CD14-positive monocyte (primary cell): Measurements from ENCODE around the gene KLHL22. TPM values are rescaled to one million over a fixed set of nuclear protein-coding genes. Genes with fewer than 3 reads are reported as not detected.
A peak's percentile ranks its signal among the peaks of the same experiment; 100 is the strongest.

Experiments used
- DNase-seq, 3 donors: peaks; one replicate each; pipeline ENCODE4 v3.0.0-alpha.2; 2011 to 2022
- H2AFZ ChIP-seq: 2 replicates; pipeline ENCODE4 v1.6.0; 2012; ENCODE audit warnings: mild to moderate bottlenecking, low read depth, low read length, inconsistent platforms; ENCODE audit not compliant: insufficient read depth, poor library complexity, severe bottlenecking
- H3K27ac ChIP-seq, 2 donors: 1 replicate in 1 of 2; 2 replicates in 1 of 2; pipeline ENCODE4 v1.5.1; 2012 to 2013; ENCODE audit warnings: low read length in 2 of 2, control low read depth in 1 of 2, inconsistent platforms in 1 of 2, low read depth in 1 of 2, mild to moderate bottlenecking in 1 of 2
- H3K27me3 ChIP-seq, 2 donors: one replicate each; pipeline versions ENCODE4 v1.6.0 to v1.6.1; 2011 to 2013; ENCODE audit warnings: low read length in 2 of 2; ENCODE audit not compliant: control insufficient read depth in 2 of 2, insufficient read depth in 2 of 2
- H3K36me3 ChIP-seq, 2 donors: replicated peaks in 1 of 2; 1 replicate in 1 of 2; 2 replicates in 1 of 2; pipeline versions ENCODE4 v1.5.1 to v1.6.1; 2012 to 2013; ENCODE audit warnings: low read length in 2 of 2, control low read depth in 1 of 2, inconsistent platforms in 1 of 2, mild to moderate bottlenecking in 1 of 2; ENCODE audit not compliant: insufficient read depth in 2 of 2, control insufficient read depth in 1 of 2
- H3K4me1 ChIP-seq, 2 donors: 1 replicate in 1 of 2; 2 replicates in 1 of 2; pipeline versions ENCODE4 v1.5.1 to v1.6.1; 2012 to 2013; ENCODE audit warnings: low read length in 2 of 2, control low read depth in 1 of 2, inconsistent platforms in 1 of 2, mild to moderate bottlenecking in 1 of 2, moderate library complexity in 1 of 2; ENCODE audit not compliant: insufficient read depth in 2 of 2, control insufficient read depth in 1 of 2
- H3K4me2 ChIP-seq: replicated peaks from 2 replicates; pipeline ENCODE3; 2012; ENCODE audit warnings: low read length, moderate library complexity, mild to moderate bottlenecking; ENCODE audit not compliant: poor library complexity, severe bottlenecking; ENCODE audit errors: extremely low read depth
- H3K4me3 ChIP-seq, 3 experiments: fragments of 200-600 bp in 1 of 3; sonication (generic) in 1 of 3; replicated peaks in 1 of 3; 1 replicate in 2 of 3; 2 replicates in 1 of 3; pipeline ENCODE4 v1.5.1; 2011 to 2013; ENCODE audit warnings: low read length in 3 of 3, mild to moderate bottlenecking in 3 of 3, control low read depth in 2 of 3, low read depth in 2 of 3, inconsistent platforms in 1 of 3, moderate library complexity in 1 of 3
- H3K79me2 ChIP-seq: 2 replicates; pipeline ENCODE4 v1.6.0; 2012; ENCODE audit warnings: mild to moderate bottlenecking, control low read depth, inconsistent platforms, low read length, moderate library complexity; ENCODE audit not compliant: insufficient read depth
- H3K9ac ChIP-seq: 2 replicates; pipeline ENCODE4 v1.6.0; 2017; ENCODE audit warnings: low read length, mild to moderate bottlenecking; ENCODE audit not compliant: insufficient read depth, poor library complexity, severe bottlenecking
- H3K9me3 ChIP-seq, 2 donors: replicated peaks in 1 of 2; 1 replicate in 1 of 2; 2 replicates in 1 of 2; pipeline versions ENCODE4 v1.5.1 to v1.6.1; 2012 to 2013; ENCODE audit warnings: low read length in 2 of 2, control low read depth in 1 of 2; ENCODE audit not compliant: control insufficient read depth in 1 of 2, insufficient read depth in 1 of 2
- H4K20me1 ChIP-seq: 2 replicates; pipeline ENCODE4 v1.6.0; 2012; ENCODE audit warnings: mild to moderate bottlenecking, low read length, control low read depth, moderate library complexity; ENCODE audit not compliant: insufficient read depth
- H3K27ac Mint-ChIP-seq, 7 donors: one replicate each; pipeline ENCODE4 v1.8.0; 2020; ENCODE audit warnings: mild to moderate bottlenecking in 7 of 7, mixed read lengths in 7 of 7, moderate library complexity in 6 of 7, inconsistent platforms in 2 of 7
- H3K27me3 Mint-ChIP-seq, 3 donors: one replicate each; pipeline ENCODE4 v1.8.0; 2021 to 2022; ENCODE audit warnings: low read depth in 3 of 3, mild to moderate bottlenecking in 3 of 3, mixed read lengths in 3 of 3, moderate library complexity in 3 of 3, inconsistent platforms in 1 of 3
- H3K36me3 Mint-ChIP-seq, 2 donors: one replicate each; pipeline ENCODE4 v1.8.0; 2020; ENCODE audit warnings: mixed read lengths in 2 of 2, inconsistent platforms in 1 of 2, mild to moderate bottlenecking in 1 of 2
- H3K4me1 Mint-ChIP-seq: one replicate; pipeline ENCODE4 v1.8.0; 2020; ENCODE audit warnings: mild to moderate bottlenecking, mixed read lengths
- H3K4me3 Mint-ChIP-seq, 2 donors: one replicate each; pipeline ENCODE4 v1.8.0; 2020; ENCODE audit warnings: mild to moderate bottlenecking in 2 of 2, mixed read lengths in 2 of 2, moderate library complexity in 1 of 2
- H3K9me3 Mint-ChIP-seq, 7 donors: one replicate each; pipeline ENCODE4 v1.8.0; 2020 to 2022; ENCODE audit warnings: mixed read lengths in 7 of 7, mild to moderate bottlenecking in 6 of 7, moderate library complexity in 6 of 7, inconsistent platforms in 2 of 7
- CTCF ChIP-seq: fragments of 200-600 bp; IDR thresholded peaks from one replicate; pipeline ENCODE4 v1.8.0; 2022; ENCODE audit warnings: antibody characterized with exemption, mild to moderate bottlenecking
- WGBS: methylation state at CpG from one replicate; pipeline ENCODE4 v1.1.5; 2013; ENCODE audit warnings: missing lambda C conversion rate; ENCODE audit not compliant: insufficient coverage; 5-methylcytosine and 5-hydroxymethylcytosine counted together
- intact Hi-C, 2 donors: fragments of 100-400 bp; cut with micrococcal nuclease; formaldehyde crosslinking; loops; one replicate each; pipeline versions ENCODE4 v1.15.0 to v1.15.1; 2023
- polyA plus RNA-seq, 3 donors: library from polyadenylated mRNA; depleted of rRNA in 1 of 3; unstranded in 2 of 3; stranded (reverse) in 1 of 3; fragments of 300-500 nt in 2 of 3; fragments of >200 nt in 1 of 3; fragmentation: Illumina TruSeq in 2 of 3; gene quantifications; 1 replicate in 2 of 3; 2 replicates in 1 of 3; pipeline ENCODE4 v1.2.3, GENCODE V29; 2012 to 2021

Gene KLHL22
- polyA plus RNA-seq, 3 donors: 7.8 to 15.6 (median 9.2) TPM

DNA sequence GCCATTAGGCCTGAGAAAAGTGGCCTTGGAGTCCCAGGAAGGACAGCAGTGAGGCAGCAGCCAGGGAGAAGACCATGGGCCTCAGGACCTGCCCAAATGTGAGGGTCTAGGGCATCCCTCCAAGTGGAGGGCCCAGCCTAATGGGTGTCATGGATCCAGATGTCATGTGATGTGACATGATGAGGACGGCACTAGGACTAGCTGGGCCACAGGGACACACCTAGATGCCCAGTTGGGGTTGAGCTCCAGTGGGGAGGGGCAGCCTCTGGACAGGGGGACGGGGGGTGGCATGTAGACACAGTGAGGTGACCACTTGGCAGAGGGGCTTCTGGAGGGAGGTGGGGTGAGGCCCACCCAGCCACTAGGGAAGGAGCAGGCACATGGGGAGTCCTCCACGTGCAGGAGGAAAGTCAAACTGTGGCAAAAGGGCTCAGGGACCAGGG is 63.3 kb downstream of the KLHL22 start:
- no peak overlapping the region for H3K27ac Mint-ChIP-seq
- H3K4me3 Mint-ChIP-seq: peak overlapping the region in 1 of 2 donors; percentile 83
- Histone ChIP-seq H3K4me2 (no peak overlapping the region), H3K9ac (no peak overlapping the region), H3K4me1 (peaks cover 38 to 46% of the 10 kb centered on the region in 2 donors), H3K27ac (no peak overlapping the region), H3K9me3 (peaks cover 3 to 48% of the 10 kb centered on the region in 2 donors), H3K27me3 (peaks cover 46 to 92% of the 10 kb centered on the region in 2 donors), H4K20me1 (peaks cover 18% of the 10 kb centered on the region), H3K4me3 (no peak overlapping the region), H3K79me2 (no peaks in the 10 kb centered on the region), H3K36me3 (no peaks in the 10 kb centered on the region), H2AFZ (no peak overlapping the region)
- H3K27me3 Mint-ChIP-seq: peaks cover 74 to 94% (median 90%) of the 10 kb centered on the region in 3 donors
- no peak for DNase-seq
- H3K36me3 Mint-ChIP-seq: peaks cover 2 to 32% of the 10 kb centered on the region in 2 donors
- TF ChIP-seq CTCF: no peak
- H3K9me3 Mint-ChIP-seq: peaks cover 0 to 22% (median 15%) of the 10 kb centered on the region in 7 donors
- H3K4me1 Mint-ChIP-seq: peaks cover 34% of the 10 kb centered on the region
- WGBS: 75% methylated on average over 3 of the region's 3 CpGs
- intact Hi-C loops: no loop called here

DNA sequence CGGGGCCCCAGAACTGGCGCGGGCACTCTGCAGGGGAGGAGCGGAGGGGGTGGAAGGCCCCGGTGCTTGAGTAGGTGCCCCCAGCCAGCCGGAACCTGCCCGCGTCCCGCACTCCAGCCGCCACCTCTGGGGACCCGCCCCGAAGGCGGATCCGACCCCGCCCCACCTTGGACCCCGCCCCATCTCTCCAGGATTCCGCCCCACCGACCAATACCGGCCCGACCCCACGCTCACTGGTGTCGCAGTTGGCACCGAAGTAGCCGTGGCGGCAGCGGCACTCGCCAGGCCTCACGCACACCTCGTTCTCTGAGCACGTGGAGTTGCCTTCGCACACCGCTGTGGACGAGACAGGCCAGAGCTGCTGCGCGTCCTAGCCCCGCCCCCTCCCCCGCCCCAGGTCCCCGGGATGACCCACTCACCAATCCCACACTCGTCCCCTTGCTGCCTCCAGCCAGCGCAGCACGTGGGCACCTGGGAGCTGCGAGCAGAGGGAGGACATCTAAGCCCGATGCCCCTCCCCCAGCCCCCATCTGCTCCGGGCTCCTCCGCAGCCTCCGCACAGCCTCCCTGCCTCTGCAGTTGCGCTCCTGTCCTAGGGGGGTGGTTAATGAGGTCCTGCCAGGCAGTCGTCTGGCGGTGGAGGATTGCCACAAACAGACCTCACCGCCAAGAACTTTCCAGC is 63.9 kb downstream of the KLHL22 start:
- no peak for DNase-seq
- Mint-ChIP-seq H3K27me3 (peaks cover 74 to 94% (median 89%) of the 10 kb centered on the region in 3 donors), H3K4me1 (peaks cover 28% of the 10 kb centered on the region), H3K4me3 (peak overlapping the region; percentile 60 to 92), H3K36me3 (peaks cover 2 to 31% of the 10 kb centered on the region in 2 donors), H3K27ac (no peak overlapping the region), H3K9me3 (peaks cover 0 to 16% (median 14%) of the 10 kb centered on the region in 7 donors)
- no peak overlapping the region for H3K27ac ChIP-seq
- intact Hi-C loops: no loop called here
- WGBS: 14% methylated on average over 30 of the region's 50 CpGs
- peaks cover 3 to 45% of the 10 kb centered on the region in 2 donors for H3K9me3 ChIP-seq
- no peak for TF ChIP-seq CTCF
- peak overlapping the region in 1 of 3 experiments; percentile 78 for H3K4me3 ChIP-seq
- no peaks in the 10 kb centered on the region for H3K36me3 ChIP-seq
- H3K4me1 ChIP-seq: peaks cover 31 to 40% of the 10 kb centered on the region in 2 donors
- H3K9ac ChIP-seq: no peak overlapping the region
- no peaks in the 10 kb centered on the region for H3K79me2 ChIP-seq
- peaks cover 42 to 92% of the 10 kb centered on the region in 2 donors for H3K27me3 ChIP-seq
- peak overlapping the region; percentile 88 for H3K4me2 ChIP-seq
- peaks cover 14% of the 10 kb centered on the region for H4K20me1 ChIP-seq
- H2AFZ ChIP-seq: peak overlapping the region; percentile 89
